Stimulated activated CD8-positive, alpha-beta memory T cell treated with anti-CD3 and anti-CD28 coated beads, Interleukin-7, amount 100 ng/mL, for 24 hours (primary cell): ENCODE measurements around the gene OR8G5.

Source experiments
- DNase-seq: peaks from one replicate; pipeline ENCODE4 v3.0.0-alpha.2; 2020; ENCODE audit warnings: low read depth

The OR8G5 gene

GRCh38 chr11:124285610-124286344 lies 29.6 kb downstream of the OR8G5 start:
- no peak for DNase-seq

GRCh38 chr11:124294687-124295086 lies 38.5 kb downstream of the OR8G5 start:
- no peak for DNase-seq

- DNase-seq: no peak
Observed at GRCh38 chr11:124296016-124296415, 39.8 kb downstream of the OR8G5 start.

GRCh38 chr11:124297921-124298320 lies 41.7 kb downstream of the OR8G5 start:
- no peak for DNase-seq

GRCh38 chr11:124301548-124301947 lies 45.4 kb downstream of the OR8G5 start:
- DNase-seq: no peak

DNA sequence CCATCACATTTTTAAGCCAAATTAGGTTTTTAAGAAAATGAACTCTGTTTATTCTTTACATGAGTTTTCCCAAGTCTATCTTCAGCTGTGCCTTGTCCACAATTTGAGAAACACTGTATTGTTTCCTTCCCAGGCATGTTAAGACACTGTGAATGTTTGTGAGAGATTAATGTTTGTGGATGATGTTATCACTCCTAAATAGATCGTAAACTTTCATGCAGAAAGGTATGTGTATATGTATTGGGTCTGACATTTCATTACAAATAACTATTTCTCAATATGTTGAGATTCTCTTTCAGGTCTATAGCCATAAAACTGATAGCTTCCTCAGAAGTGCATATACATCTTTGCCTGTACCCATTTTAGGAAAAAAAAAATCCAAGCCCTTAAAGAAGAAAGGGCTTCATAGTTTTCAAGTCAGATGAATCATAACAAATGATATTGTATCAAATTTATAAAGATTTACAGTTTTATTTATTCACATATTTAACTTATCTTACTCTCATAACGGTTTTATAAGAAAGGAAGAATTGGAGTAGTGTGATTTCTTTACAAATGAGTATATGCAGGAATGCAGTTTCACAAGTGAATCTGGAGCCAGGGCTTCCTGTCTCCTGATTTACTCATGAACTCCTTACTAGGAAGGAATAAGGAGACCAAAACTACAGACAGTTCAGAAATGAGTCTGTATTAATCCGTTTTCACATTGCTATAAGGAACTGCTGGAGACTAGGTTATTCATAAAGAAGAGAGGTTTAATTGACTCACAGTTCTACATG lies 46.4 kb downstream of the OR8G5 start:
- DNase-seq: no peak

- no peak for DNase-seq
Observed at GRCh38 chr11:124307093-124307492, 50.9 kb downstream of the OR8G5 start.

DNA sequence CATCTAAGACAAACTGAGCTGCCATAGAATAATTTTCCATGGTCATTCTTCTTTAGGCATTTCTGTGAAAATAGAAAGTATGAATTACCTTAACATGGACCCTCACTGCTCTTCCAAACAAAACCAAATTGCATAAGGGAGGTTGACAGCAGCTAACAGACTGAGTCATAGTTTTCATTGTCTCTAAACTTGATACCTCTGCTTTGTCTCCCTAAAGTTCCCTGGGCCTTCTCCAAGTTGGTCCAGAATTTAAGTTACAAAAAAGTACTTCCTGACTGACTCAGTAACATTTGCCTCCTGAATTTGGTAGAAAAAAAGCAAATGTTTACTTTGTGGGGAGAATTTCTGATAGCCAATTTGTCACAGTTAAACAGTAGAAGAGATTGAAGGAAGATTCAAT lies 54.5 kb downstream of the OR8G5 start:
- DNase-seq: no peak

GRCh38 chr11:124311269-124311668 lies 55.1 kb downstream of the OR8G5 start:
- DNase-seq: no peak

DNA sequence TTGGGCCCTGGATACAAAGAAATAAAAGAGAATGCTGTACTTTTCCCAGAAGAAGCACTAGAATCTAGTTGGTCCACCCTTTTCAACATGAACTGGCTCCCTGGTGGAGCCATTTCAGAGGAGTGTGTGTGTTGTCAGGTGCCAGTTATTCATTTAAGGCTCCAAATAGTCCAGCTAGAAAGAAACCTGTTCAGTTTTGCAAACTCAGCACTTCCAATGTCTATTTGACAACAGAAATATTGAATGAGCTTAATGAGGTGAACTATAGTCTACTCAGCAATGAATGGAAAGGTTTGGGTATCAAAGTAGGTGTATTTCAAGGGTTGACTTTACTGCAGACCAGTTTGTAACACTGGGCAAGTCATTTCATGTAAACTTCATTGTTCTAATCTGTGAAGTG lies 55.5 kb downstream of the OR8G5 start:
- no peak for DNase-seq

DNA sequence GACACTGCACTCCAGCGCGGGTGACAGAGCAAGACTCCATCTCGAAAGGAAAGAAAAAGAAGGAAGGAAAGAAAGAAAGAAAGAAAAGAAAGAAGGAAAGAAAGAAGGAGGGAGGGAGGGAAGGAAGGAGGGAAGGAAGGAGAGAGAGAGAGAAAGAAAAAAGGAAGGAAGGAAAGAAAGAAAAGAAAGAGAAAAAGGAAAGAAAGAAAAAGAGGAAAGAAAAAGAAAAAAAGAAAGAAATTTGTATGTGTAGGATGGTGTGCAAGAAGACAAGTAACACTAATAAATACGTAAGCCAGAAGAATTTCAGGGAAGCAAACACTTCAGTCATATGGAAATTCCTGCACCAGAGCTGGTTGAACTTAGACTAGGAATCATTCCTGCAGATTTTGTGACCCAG lies 57.0 kb downstream of the OR8G5 start:
- no peak for DNase-seq

GRCh38 chr11:124313849-124314248 lies 57.7 kb downstream of the OR8G5 start, which contains the start of gene OR8D1:
TSS of gene OR8D1 (minus strand) at chr11:124313949. CDS start at chr11:124310766, 3,183 bp downstream.
- DNase-seq: no peak

DNA sequence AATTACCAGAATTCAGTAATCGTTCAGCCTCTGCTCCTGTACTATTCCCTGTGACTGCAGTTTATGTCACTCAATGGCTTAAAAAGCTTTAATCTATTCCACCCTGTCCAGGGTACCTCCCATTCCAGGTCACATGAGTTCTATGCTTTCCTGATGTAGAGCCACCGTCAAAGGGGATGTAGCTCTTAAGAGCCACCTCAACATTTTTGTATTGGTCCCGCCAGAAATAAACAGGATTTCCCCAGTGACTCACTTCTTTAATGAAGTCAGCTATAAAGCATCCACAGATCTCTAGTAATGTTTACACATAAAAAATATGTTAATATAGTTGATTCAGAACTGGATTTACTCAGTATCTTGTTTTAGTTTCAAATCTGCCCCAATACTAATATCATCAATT lies 58.9 kb downstream of the OR8G5 start:
- no peak for DNase-seq
